SK-N-SH (cell line): ENCODE measurements around the gene MPDU1.
A peak's percentile ranks its signal among the peaks of the same experiment; 100 is the strongest.

Source experiments
- FOXJ3 ChIP-seq: sonication (generic); formaldehyde crosslinking; IDR thresholded peaks from 2 replicates; pipeline ENCODE4 v1.5.1; 2020; ENCODE audit warnings: mild to moderate bottlenecking, missing genetic modification reagents
- SMC3 ChIP-seq: IDR thresholded peaks from 2 replicates; pipeline ENCODE4 v1.6.1; 2012; ENCODE audit warnings: low read depth, low read length, improper control_type of control experiment
- TF ChIP-seq, protein P1 (sequence below): fragments of 200-600 bp; sonication (generic); IDR thresholded peaks from 2 replicates; pipeline ENCODE4 v1.6.1; 2017; ENCODE audit warnings: antibody characterized with exemption, mild to moderate bottlenecking, moderate library complexity
- TF ChIP-seq, protein P2 (sequence below): IDR thresholded peaks from 2 replicates; pipeline ENCODE4 v1.4.0; 2012; ENCODE audit warnings: low read depth, borderline replicate concordance

DNA sequence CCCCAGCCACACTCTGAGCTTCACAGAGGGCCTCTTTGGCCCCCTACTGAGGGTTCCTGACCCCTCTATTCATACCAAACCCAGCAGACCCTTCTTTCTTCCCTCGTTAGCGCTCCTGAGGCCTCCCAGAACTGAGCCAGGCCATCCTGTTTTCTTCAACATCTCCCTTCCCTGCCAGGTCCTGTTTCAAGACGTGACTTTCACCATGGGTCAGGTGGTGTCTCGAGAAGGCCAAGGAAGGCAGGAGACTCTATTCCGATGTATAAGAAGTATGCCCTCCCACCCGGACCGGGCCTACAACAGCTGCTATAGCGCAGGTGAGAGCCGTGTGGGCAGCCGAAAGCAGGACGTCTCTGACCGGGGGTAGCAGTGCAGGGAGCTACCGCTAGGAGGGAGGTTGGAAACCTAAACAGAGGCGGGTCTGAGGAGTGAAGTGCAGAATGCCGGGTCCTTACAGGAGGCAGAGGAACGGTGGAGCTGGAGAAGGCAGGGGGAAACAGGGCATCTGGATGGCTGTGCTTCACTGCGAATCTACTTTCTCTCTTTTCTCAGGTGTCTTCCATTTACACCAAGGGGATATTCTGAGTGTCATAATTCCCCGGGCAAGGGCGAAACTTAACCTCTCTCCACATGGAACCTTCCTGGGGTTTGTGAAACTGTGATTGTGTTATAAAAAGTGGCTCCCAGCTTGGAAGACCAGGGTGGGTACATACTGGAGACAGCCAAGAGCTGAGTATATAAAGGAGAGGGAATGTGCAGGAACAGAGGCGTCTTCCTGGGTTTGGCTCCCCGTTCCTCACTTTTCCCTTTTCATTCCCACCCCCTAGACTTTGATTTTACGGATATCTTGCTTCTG is 23.3 kb upstream of the MPDU1 start:
- TF ChIP-seq, protein P1, sequence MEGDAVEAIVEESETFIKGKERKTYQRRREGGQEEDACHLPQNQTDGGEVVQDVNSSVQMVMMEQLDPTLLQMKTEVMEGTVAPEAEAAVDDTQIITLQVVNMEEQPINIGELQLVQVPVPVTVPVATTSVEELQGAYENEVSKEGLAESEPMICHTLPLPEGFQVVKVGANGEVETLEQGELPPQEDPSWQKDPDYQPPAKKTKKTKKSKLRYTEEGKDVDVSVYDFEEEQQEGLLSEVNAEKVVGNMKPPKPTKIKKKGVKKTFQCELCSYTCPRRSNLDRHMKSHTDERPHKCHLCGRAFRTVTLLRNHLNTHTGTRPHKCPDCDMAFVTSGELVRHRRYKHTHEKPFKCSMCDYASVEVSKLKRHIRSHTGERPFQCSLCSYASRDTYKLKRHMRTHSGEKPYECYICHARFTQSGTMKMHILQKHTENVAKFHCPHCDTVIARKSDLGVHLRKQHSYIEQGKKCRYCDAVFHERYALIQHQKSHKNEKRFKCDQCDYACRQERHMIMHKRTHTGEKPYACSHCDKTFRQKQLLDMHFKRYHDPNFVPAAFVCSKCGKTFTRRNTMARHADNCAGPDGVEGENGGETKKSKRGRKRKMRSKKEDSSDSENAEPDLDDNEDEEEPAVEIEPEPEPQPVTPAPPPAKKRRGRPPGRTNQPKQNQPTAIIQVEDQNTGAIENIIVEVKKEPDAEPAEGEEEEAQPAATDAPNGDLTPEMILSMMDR = peak; percentile 33; the same call in 1 of the 2 replicates
- TF ChIP-seq, protein P2, sequence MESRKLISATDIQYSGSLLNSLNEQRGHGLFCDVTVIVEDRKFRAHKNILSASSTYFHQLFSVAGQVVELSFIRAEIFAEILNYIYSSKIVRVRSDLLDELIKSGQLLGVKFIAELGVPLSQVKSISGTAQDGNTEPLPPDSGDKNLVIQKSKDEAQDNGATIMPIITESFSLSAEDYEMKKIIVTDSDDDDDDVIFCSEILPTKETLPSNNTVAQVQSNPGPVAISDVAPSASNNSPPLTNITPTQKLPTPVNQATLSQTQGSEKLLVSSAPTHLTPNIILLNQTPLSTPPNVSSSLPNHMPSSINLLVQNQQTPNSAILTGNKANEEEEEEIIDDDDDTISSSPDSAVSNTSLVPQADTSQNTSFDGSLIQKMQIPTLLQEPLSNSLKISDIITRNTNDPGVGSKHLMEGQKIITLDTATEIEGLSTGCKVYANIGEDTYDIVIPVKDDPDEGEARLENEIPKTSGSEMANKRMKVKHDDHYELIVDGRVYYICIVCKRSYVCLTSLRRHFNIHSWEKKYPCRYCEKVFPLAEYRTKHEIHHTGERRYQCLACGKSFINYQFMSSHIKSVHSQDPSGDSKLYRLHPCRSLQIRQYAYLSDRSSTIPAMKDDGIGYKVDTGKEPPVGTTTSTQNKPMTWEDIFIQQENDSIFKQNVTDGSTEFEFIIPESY = no peak
- TF ChIP-seq SMC3 = no peak
- no peak for TF ChIP-seq FOXJ3 (CRISPR knock-in tag)
